Panc1 (cell line): ENCODE data around the gene ZCCHC4. TPM values are rescaled to one million over a fixed set of nuclear protein-coding genes. Genes with fewer than 3 reads are reported as not detected.

Experiments
- ATAC-seq: fragments of 200-7000 bp; cut with Tn5 transposase; 2 replicates; pipeline ENCODE4 v1.9.1; 2020; ENCODE audit warnings: mild to moderate bottlenecking, moderate library complexity
- BruUV-seq: library from RNA; stranded (reverse); fragments of 400-500 nt; replicated peaks from 2 replicates; lab custom pipeline; 2021; lab: Mats Ljungman, UMichigan
- CTCF ChIA-PET: fragments of 300-600 bp; sonication (Branson Sonifier 250); formaldehyde crosslinking; loops from one replicate; lab custom pipeline; 2022; ENCODE audit warnings: antibody characterized with exemption; lab: Charles Lee
- POLR2A ChIA-PET: fragments of 300-600 bp; sonication (Branson Sonifier 250); formaldehyde crosslinking; loops from one replicate; lab custom pipeline; 2022; ENCODE audit warnings: antibody characterized with exemption; lab: Charles Lee
- DNase-seq: peaks from one replicate; pipeline ENCODE4 v3.0.0-alpha.2; 2010; ENCODE audit warnings: low read depth, low spot score
- H3K27ac ChIP-seq: 2 replicates; pipeline ENCODE4 v1.5.1; 2011; ENCODE audit warnings: mild to moderate bottlenecking, low read length, inconsistent platforms
- H3K27me3 ChIP-seq: fragments of 200-500 bp; sonication (Bioruptor generic); 2 replicates; pipeline ENCODE4 v1.6.0; 2014; ENCODE audit warnings: low read length, inconsistent platforms; ENCODE audit not compliant: control insufficient read depth, insufficient read depth
- H3K36me3 ChIP-seq: fragments of 200-500 bp; sonication (Bioruptor generic); 2 replicates; pipeline ENCODE4 v1.5.1; 2014; ENCODE audit warnings: inconsistent platforms, mild to moderate bottlenecking, low read length, moderate library complexity; ENCODE audit not compliant: control insufficient read depth, insufficient read depth
- H3K4me1 ChIP-seq: 2 replicates; pipeline ENCODE4 v1.5.1; 2011; ENCODE audit warnings: inconsistent platforms, mild to moderate bottlenecking, low read length, moderate library complexity; ENCODE audit not compliant: control insufficient read depth, insufficient read depth
- H3K4me3 ChIP-seq, 2 experiments: 2 replicates each; pipeline ENCODE4 v1.5.1; 2011 to 2012; ENCODE audit warnings: low read depth in 2 of 2, low read length in 2 of 2, mild to moderate bottlenecking in 2 of 2, inconsistent platforms in 1 of 2, moderate library complexity in 1 of 2
- H3K9me3 ChIP-seq: fragments of 200-500 bp; sonication (Bioruptor generic); 2 replicates; pipeline ENCODE4 v1.5.1; 2014; ENCODE audit warnings: low read depth, mild to moderate bottlenecking, inconsistent platforms, low read length, moderate library complexity; ENCODE audit not compliant: control insufficient read depth, insufficient read depth
- POLR2AphosphoS5 ChIP-seq: IDR thresholded peaks from 2 replicates; pipeline ENCODE4 v1.6.1; 2012; ENCODE audit warnings: mild to moderate bottlenecking, low read depth, low read length, moderate library complexity
- SIN3A ChIP-seq: IDR thresholded peaks from 2 replicates; pipeline ENCODE4 v1.6.1; 2012; ENCODE audit warnings: low read depth, mild to moderate bottlenecking, low read length, moderate library complexity, borderline replicate concordance; ENCODE audit not compliant: insufficient read depth
- TCF7L2 ChIP-seq: IDR thresholded peaks from 2 replicates; pipeline ENCODE4 v1.6.1; 2011; ENCODE audit warnings: mild to moderate bottlenecking, low read depth, low read length, inconsistent platforms
- in situ Hi-C: cut with HindIII; loops from 2 replicates; pipeline ENCODE4 v1.10.0; 2016; ENCODE audit warnings: low sequenced_read_pairs, low pct_unique_long_range_greater_than_20kb
- intact Hi-C: fragments of 100-400 bp; cut with micrococcal nuclease; formaldehyde crosslinking; loops from one replicate; pipeline ENCODE4 v1.10.0; 2022; ENCODE audit not compliant: unreplicated experiment
- total RNA-seq: library from RNA; stranded (reverse); gene quantifications from one replicate; pipeline ENCODE4 v1.2.1, GENCODE V29; 2021; ENCODE audit not compliant: unreplicated experiment
- TF ChIP-seq, protein P1 (sequence below), 2 experiments: IDR thresholded peaks; 2 replicates each; pipeline ENCODE4 v1.6.1; 2011 to 2012; ENCODE audit warnings: low read depth in 2 of 2, control low read depth in 1 of 2, low read length in 1 of 2, mild to moderate bottlenecking in 1 of 2, moderate library complexity in 1 of 2; ENCODE audit not compliant: insufficient read depth in 1 of 2
- TF ChIP-seq, protein P2 (sequence below): fragments of 450-650 bp; IDR thresholded peaks from 2 replicates; pipeline ENCODE4 v1.5.1; 2017; ENCODE audit warnings: mild to moderate bottlenecking

ZCCHC4 gene
- total RNA-seq, 1 experiment from 2014 or later, result 6.0 TPM

DNA sequence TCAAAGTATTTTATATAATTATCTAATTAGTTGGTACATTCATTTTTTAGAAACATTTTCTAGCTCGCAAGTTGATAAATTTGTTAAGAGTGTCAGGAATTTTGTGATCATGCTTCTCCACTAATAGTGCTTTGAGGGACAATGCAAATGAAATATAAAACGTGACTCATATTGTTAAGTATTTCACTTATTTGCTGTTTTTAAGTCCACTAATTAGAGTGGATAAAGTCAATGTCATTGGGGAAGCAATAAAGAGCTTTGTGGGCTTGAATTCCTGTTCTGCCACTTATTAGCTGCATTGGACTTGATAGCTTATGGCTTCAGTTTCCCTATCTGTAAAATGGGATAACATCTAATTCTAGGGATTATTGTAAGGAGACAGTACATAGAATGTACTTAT is 38.0 kb downstream of the ZCCHC4 start:
- Histone ChIP-seq H3K4me3 (no peak overlapping the region), H3K9me3 (no peaks in the 10 kb centered on the region), H3K36me3 (no peaks in the 10 kb centered on the region; the same call in 1 of the 2 replicates), H3K27ac (no peak overlapping the region), H3K4me1 (no peaks in the 10 kb centered on the region; the same call in 1 of the 2 replicates), H3K27me3 (no peaks in the 10 kb centered on the region)
- intact Hi-C loops, result no loop called here
- TF ChIP-seq, protein P1, sequence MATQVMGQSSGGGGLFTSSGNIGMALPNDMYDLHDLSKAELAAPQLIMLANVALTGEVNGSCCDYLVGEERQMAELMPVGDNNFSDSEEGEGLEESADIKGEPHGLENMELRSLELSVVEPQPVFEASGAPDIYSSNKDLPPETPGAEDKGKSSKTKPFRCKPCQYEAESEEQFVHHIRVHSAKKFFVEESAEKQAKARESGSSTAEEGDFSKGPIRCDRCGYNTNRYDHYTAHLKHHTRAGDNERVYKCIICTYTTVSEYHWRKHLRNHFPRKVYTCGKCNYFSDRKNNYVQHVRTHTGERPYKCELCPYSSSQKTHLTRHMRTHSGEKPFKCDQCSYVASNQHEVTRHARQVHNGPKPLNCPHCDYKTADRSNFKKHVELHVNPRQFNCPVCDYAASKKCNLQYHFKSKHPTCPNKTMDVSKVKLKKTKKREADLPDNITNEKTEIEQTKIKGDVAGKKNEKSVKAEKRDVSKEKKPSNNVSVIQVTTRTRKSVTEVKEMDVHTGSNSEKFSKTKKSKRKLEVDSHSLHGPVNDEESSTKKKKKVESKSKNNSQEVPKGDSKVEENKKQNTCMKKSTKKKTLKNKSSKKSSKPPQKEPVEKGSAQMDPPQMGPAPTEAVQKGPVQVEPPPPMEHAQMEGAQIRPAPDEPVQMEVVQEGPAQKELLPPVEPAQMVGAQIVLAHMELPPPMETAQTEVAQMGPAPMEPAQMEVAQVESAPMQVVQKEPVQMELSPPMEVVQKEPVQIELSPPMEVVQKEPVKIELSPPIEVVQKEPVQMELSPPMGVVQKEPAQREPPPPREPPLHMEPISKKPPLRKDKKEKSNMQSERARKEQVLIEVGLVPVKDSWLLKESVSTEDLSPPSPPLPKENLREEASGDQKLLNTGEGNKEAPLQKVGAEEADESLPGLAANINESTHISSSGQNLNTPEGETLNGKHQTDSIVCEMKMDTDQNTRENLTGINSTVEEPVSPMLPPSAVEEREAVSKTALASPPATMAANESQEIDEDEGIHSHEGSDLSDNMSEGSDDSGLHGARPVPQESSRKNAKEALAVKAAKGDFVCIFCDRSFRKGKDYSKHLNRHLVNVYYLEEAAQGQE (IDR thresholded peaks at IDR 0.05; ENCODE audit: insufficient read depth in 1 of 2, low read depth in 2 of 2, low read length in 1 of 2), result no peak
- POLR2A ChIA-PET, result no interaction called here
- in situ Hi-C loops, result no loop called here
- BruUV-seq, result no TSS peak
- DNase-seq (no peak), ATAC-seq (no peak)
- CTCF ChIA-PET, result no interaction called here

DNA sequence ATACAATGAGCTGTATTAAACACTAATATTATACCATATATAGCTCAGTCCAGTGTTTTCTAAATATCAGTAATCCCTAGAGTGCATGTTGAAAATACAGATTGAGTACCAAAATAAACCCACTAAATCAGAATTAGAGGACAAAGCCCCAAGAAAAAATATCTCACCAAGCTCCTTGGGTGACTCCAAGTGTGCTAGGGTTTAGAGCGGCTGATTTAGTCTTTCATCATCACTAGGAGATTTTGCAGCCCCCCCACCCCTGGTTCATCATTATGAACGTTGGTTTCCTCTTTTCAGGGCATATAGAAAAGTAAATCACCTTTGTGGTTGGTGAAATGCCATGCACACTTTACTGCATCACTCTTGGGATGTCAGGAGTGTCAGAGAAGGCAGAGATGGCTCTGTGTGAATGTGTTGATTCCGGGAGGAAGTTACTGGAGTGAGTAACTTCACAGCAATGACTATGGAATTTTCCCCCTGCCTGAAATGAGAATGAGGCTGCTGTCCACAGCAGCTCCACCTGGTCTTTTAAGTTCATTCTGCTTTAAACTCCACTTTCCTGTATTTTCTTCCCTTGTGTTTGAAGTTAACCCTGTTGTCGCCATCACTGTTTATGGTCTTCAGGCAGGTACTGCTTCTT is 39.3 kb downstream of the ZCCHC4 start:
- TF ChIP-seq SIN3A, result no peak
- TF ChIP-seq, protein P1 (IDR thresholded peaks at IDR 0.05; ENCODE audit: insufficient read depth in 1 of 2, low read depth in 2 of 2, low read length in 1 of 2), result no peak
- TF ChIP-seq TCF7L2, result no peak
- TF ChIP-seq, protein P2, sequence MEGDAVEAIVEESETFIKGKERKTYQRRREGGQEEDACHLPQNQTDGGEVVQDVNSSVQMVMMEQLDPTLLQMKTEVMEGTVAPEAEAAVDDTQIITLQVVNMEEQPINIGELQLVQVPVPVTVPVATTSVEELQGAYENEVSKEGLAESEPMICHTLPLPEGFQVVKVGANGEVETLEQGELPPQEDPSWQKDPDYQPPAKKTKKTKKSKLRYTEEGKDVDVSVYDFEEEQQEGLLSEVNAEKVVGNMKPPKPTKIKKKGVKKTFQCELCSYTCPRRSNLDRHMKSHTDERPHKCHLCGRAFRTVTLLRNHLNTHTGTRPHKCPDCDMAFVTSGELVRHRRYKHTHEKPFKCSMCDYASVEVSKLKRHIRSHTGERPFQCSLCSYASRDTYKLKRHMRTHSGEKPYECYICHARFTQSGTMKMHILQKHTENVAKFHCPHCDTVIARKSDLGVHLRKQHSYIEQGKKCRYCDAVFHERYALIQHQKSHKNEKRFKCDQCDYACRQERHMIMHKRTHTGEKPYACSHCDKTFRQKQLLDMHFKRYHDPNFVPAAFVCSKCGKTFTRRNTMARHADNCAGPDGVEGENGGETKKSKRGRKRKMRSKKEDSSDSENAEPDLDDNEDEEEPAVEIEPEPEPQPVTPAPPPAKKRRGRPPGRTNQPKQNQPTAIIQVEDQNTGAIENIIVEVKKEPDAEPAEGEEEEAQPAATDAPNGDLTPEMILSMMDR, result no peak
- TF ChIP-seq POLR2AphosphoS5, result no peak
- intact Hi-C loops (no loop called here), in situ Hi-C loops (no loop called here)
- Histone ChIP-seq H3K4me3 (no peak overlapping the region), H3K36me3 (no peaks in the 10 kb centered on the region; the same call in 1 of the 2 replicates), H3K27me3 (no peaks in the 10 kb centered on the region), H3K9me3 (no peaks in the 10 kb centered on the region), H3K4me1 (no peaks in the 10 kb centered on the region; the same call in 1 of the 2 replicates), H3K27ac (no peak overlapping the region)
- ChIA-PET POLR2A (interaction anchor here (0.5 kb wide), 1 partner anchor 199 kb away, joined by 5 read pairs; no protein-coding TSS in a partner anchor), CTCF (no interaction called here)
- DNase-seq, result no peak
- BruUV-seq, result no TSS peak
- ATAC-seq, result peak; percentile 65; the same call in 1 of the 2 replicates
